GM12878 (cell line): ENCODE results near the gene SUSD1. TPM values are rescaled to one million over a fixed set of nuclear protein-coding genes. Genes with fewer than 3 reads are reported as not detected.

Experiments used
- ATAC-seq: fragments of 200-7000 bp; cut with Tn5 transposase; 3 replicates; pipeline ENCODE4 v1.9.1; 2020; ENCODE audit warnings: mild to moderate bottlenecking, moderate library complexity
- BruUV-seq: library from RNA; stranded (reverse); fragments of 400-500 nt; replicated peaks from 2 replicates; lab custom pipeline; 2021; lab: Mats Ljungman, UMichigan
- CTCF ChIA-PET: fragments of 300-600 bp; sonication (Branson Sonifier 250); formaldehyde crosslinking; extraction: SDS; loops from one replicate; lab custom pipeline; 2021; ENCODE audit warnings: inconsistent platforms; lab: Yijun Ruan, JAX
- POLR2A ChIA-PET: fragments of 350-600 bp; formaldehyde crosslinking; extraction: SDS; loops from one replicate; lab custom pipeline; 2021; ENCODE audit warnings: inconsistent platforms; lab: Charles Lee
- RAD21 ChIA-PET: fragments of 300-600 bp; sonication (Branson Sonifier 250); formaldehyde crosslinking; loops from one replicate; lab custom pipeline; 2023; ENCODE audit warnings: antibody characterized with exemption; ENCODE audit not compliant: unreplicated experiment; lab: Charles Lee
- SMC1A ChIA-PET: fragments of 300-600 bp; sonication (Branson Sonifier 250); formaldehyde crosslinking; loops from one replicate; lab custom pipeline; 2023; ENCODE audit not compliant: unreplicated experiment, uncharacterized antibody; lab: Charles Lee
- DNase-seq: peaks from one replicate; pipeline ENCODE4 v3.0.0-alpha.2; 2011; ENCODE audit warnings: low read depth, low spot score
- FAIRE-seq: peaks from 3 replicates; lab custom pipeline; 2011; peaks lifted over from hg19 to GRCh38; lab: Jason Lieb, UNC
- H2AFZ ChIP-seq: 2 replicates; pipeline ENCODE4 v1.6.0; 2011; ENCODE audit warnings: low read depth, low read length, control low read depth; ENCODE audit not compliant: control insufficient read depth
- H3K27ac ChIP-seq: 2 replicates; pipeline ENCODE4 v1.5.1; 2011; ENCODE audit warnings: control low read depth; ENCODE audit not compliant: control insufficient read depth, insufficient read depth
- H3K27me3 ChIP-seq, 2 experiments: replicated peaks in 1 of 2; 2 replicates each; pipeline versions ENCODE4 v1.6.0 to v1.6.1; 2011; ENCODE audit warnings: low read length in 1 of 2; ENCODE audit not compliant: control insufficient read depth in 2 of 2, insufficient read depth in 2 of 2
- H3K36me3 ChIP-seq, 2 experiments: 2 replicates each; pipeline ENCODE4 v1.5.1; 2011; ENCODE audit warnings: low read length in 1 of 2; ENCODE audit not compliant: control insufficient read depth in 2 of 2, insufficient read depth in 2 of 2
- H3K4me1 ChIP-seq: 2 replicates; pipeline ENCODE4 v1.6.1; 2011; ENCODE audit warnings: mild to moderate bottlenecking, low read length, moderate library complexity, mixed read lengths; ENCODE audit not compliant: control insufficient read depth, insufficient read depth
- H3K4me2 ChIP-seq: 2 replicates; pipeline ENCODE4 v1.6.0; 2011; ENCODE audit warnings: control low read depth; ENCODE audit not compliant: control insufficient read depth, insufficient read depth
- H3K4me3 ChIP-seq: fragments of 200-600 bp; sonication (generic); 2 replicates; pipeline ENCODE4 v1.5.1; 2016
- H3K79me2 ChIP-seq: 2 replicates; pipeline ENCODE4 v1.6.0; 2011; ENCODE audit warnings: low read length; ENCODE audit not compliant: control insufficient read depth, insufficient read depth
- H3K9ac ChIP-seq: 2 replicates; pipeline ENCODE4 v1.8.0; 2011; ENCODE audit warnings: low read length, control low read depth, mixed read lengths; ENCODE audit not compliant: control insufficient read depth, insufficient read depth
- H3K9me3 ChIP-seq: replicated peaks from 3 replicates; pipeline ENCODE4 v1.5.1; 2011; ENCODE audit warnings: mild to moderate bottlenecking, low read length; ENCODE audit not compliant: control insufficient read depth, insufficient read depth
- H4K20me1 ChIP-seq: 2 replicates; pipeline ENCODE4 v1.6.0; 2011; ENCODE audit not compliant: control insufficient read depth, insufficient read depth
- EP300 ChIP-seq, 2 experiments: fragments of 150-350 bp in 1 of 2; IDR thresholded peaks; 2 replicates each; pipeline ENCODE4 v1.6.1; 2011 to 2012; ENCODE audit warnings: low read depth in 2 of 2, low read length in 2 of 2, borderline replicate concordance in 1 of 2, improper control_type of control experiment in 1 of 2, inconsistent platforms in 1 of 2; ENCODE audit not compliant: control insufficient read depth in 1 of 2
- ESRRA ChIP-seq: IDR thresholded peaks from 2 replicates; pipeline ENCODE4 v1.6.1; 2012; ENCODE audit warnings: mild to moderate bottlenecking, low read length, improper control_type of control experiment
- EZH2 ChIP-seq: IDR thresholded peaks from 2 replicates; pipeline ENCODE4 v1.6.1; 2012; ENCODE audit warnings: low read depth, mild to moderate bottlenecking, control low read depth, inconsistent platforms, low read length, borderline replicate concordance; ENCODE audit not compliant: control insufficient read depth
- KAT2A ChIP-seq: conservative IDR thresholded peaks from 2 replicates; pipeline ENCODE4 v1.6.1; 2011; ENCODE audit warnings: low read depth, low read length; ENCODE audit not compliant: control insufficient read depth
- KDM1A ChIP-seq: fragments of 200-600 bp; sonication (generic); IDR thresholded peaks from 2 replicates; pipeline ENCODE4 v1.6.1; 2016; ENCODE audit warnings: borderline replicate concordance
- MXI1 ChIP-seq: fragments of 150-350 bp; IDR thresholded peaks from 2 replicates; pipeline ENCODE4 v1.6.1; 2011; ENCODE audit warnings: low read depth, mild to moderate bottlenecking, inconsistent platforms, low read length, improper control_type of control experiment
- PAX8 ChIP-seq: fragments of 450-650 bp; IDR thresholded peaks from 2 replicates; pipeline ENCODE4 v1.6.1; 2017; ENCODE audit warnings: mild to moderate bottlenecking, moderate library complexity
- PBX3 ChIP-seq: IDR thresholded peaks from 2 replicates; pipeline ENCODE4 v1.6.1; 2011; ENCODE audit warnings: mild to moderate bottlenecking, low read depth, low read length, moderate library complexity; ENCODE audit not compliant: insufficient replicate concordance
- POLR2A ChIP-seq: IDR thresholded peaks from 2 replicates; pipeline ENCODE4 v1.6.1; 2011; ENCODE audit warnings: low read depth, mild to moderate bottlenecking, low read length
- SIN3A ChIP-seq: IDR thresholded peaks from 2 replicates; pipeline ENCODE4 v1.6.1; 2012; ENCODE audit warnings: low read depth, low read length, improper control_type of control experiment
- SKIL ChIP-seq: fragments of 450-650 bp; IDR thresholded peaks from 2 replicates; pipeline ENCODE4 v1.6.1; 2017; ENCODE audit warnings: mild to moderate bottlenecking, low read depth, inconsistent platforms; ENCODE audit not compliant: poor library complexity, severe bottlenecking
- TBL1XR1 ChIP-seq: IDR thresholded peaks from 2 replicates; pipeline ENCODE4 v1.6.1; 2012; ENCODE audit warnings: low read depth, low read length, improper control_type of control experiment
- ZSCAN29 ChIP-seq: fragments of 450-650 bp; IDR thresholded peaks from 2 replicates; pipeline ENCODE4 v1.6.1; 2017; ENCODE audit warnings: mild to moderate bottlenecking, moderate library complexity
- WGBS: methylation state at CpG from one replicate; pipeline ENCODE4 v1.1.6; 2016; ENCODE audit warnings: low lambda C conversion rate; ENCODE audit not compliant: insufficient replicate concordance, insufficient coverage; ENCODE audit errors: missing lambda C conversion rate; 5-methylcytosine and 5-hydroxymethylcytosine counted together
- in situ Hi-C: fragments of 300-500 bp; cut with MboI; formaldehyde crosslinking; loops from 9 replicates; pipeline ENCODE4 v1.14.3; 2018; ENCODE audit warnings: mixed read lengths
- intact Hi-C: fragments of 100-400 bp; cut with micrococcal nuclease; formaldehyde crosslinking; loops from one replicate; pipeline ENCODE4 v1.14.2; 2022; ENCODE audit not compliant: unreplicated experiment
- polyA plus RNA-seq, 11 experiments: library from polyadenylated mRNA; depleted of rRNA in 4 of 11; unstranded in 6 of 11; stranded (reverse) in 5 of 11; fragments of >200 nt; fragmentation: Nextera tagmentation in 4 of 11; fragmentation: Illumina TruSeq in 1 of 11; extraction: Ambion mirVana in 4 of 11; extraction: Trizol in 1 of 11; gene quantifications; 1 replicate in 1 of 11; 2 replicates in 10 of 11; pipeline versions ENCODE4 v1.2.1 to v1.2.3, GENCODE V29; 2011 to 2016; ENCODE audit warnings: inconsistent platforms in 2 of 11, missing spikeins in 2 of 11, low read depth in 1 of 11
- total RNA-seq, 4 experiments: library from RNA; depleted of rRNA in 3 of 4; stranded (reverse); fragments of >200 nt in 3 of 4; fragmentation: Illumina TruSeq in 1 of 4; extraction: Trizol in 1 of 4; gene quantifications; 2 replicates each; pipeline versions ENCODE4 v1.2.1 to v1.2.3, GENCODE V29; 2013 to 2021
- TF ChIP-seq, protein P1 (sequence below): IDR thresholded peaks from 2 replicates; pipeline ENCODE4 v1.6.1; 2012; ENCODE audit warnings: low read depth, low read length, improper control_type of control experiment
- TF ChIP-seq, protein P2 (sequence below): fragments of 450-650 bp; IDR thresholded peaks from 2 replicates; pipeline ENCODE4 v1.6.1; 2014; ENCODE audit warnings: mild to moderate bottlenecking

Gene SUSD1
- total and polyA plus RNA-seq, 10 of the 15 experiments (the other 5 are each of a cell fraction or from before 2014, with no cell fraction given), result 6.7 to 20.8 (median 13.2) TPM

DNA sequence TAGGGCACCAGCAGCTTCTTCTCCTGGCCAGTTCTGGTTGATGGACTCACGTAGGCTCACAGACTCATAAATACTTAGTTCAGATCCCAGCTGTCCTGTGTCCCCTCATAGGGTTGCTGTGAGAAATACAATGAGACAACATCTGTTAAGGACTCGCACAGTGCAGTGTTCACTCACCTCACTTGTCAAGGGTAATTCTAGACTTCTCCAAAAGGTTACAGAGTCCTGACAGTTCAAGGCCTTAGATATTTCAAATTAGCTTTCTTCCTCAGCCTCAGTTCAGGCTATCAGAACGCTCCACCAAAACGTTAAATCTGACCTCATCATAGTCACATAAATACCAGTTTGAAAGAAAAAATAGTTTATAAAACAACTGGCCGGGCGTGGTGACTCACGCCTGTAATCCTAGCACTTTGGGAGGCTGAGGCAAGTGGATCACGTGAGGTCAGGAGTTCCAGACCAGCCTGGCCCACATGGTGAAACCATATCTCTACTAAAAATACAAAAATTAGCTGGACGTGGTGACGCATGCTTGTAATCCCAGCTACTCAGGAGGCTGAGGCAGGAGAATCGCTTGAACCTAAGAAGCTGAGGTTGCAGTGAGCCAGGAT, 172.1 kb downstream of the SUSD1 start:
- POLR2A ChIA-PET, result interaction anchor here (0.6 to 0.9 kb wide), 3 partner anchors 10 to 16 kb away, joined by 3 read pairs; no protein-coding TSS in a partner anchor
- 97% methylated on average over 11 of the region's 11 CpGs for WGBS
- in situ Hi-C loops (loop anchor here (25.0 kb wide), 1 partner anchor 1866 kb away; no protein-coding TSS in a partner anchor), intact Hi-C loops (no loop called here)
- Histone ChIP-seq H3K9me3 (no peaks in the 10 kb centered on the region), H3K27ac (no peak overlapping the region), H3K9ac (no peak overlapping the region), H3K4me1 (peaks cover 28% of the 10 kb centered on the region), H4K20me1 (no peaks in the 10 kb centered on the region), H3K36me3 (no peaks in the 10 kb centered on the region), H3K79me2 (no peaks in the 10 kb centered on the region), H3K27me3 (no peaks in the 10 kb centered on the region), H3K4me3 (no peak overlapping the region), H2AFZ (no peak overlapping the region), H3K4me2 (no peak overlapping the region)
- TF ChIP-seq POLR2A (no peak), EZH2 (no peak), PBX3 (no peak), TBL1XR1 (no peak), MXI1 (no peak), SIN3A (no peak), KAT2A (no peak), EP300 (IDR thresholded peaks at IDR 0.05; ENCODE audit: borderline replicate concordance in 1 of 2, control insufficient read depth in 1 of 2, low read depth in 2 of 2, low read length in 2 of 2) (no peak), SKIL (no peak), ESRRA (no peak), PAX8 (no peak), KDM1A (no peak), ZSCAN29 (no peak)
- TF ChIP-seq, protein P1, sequence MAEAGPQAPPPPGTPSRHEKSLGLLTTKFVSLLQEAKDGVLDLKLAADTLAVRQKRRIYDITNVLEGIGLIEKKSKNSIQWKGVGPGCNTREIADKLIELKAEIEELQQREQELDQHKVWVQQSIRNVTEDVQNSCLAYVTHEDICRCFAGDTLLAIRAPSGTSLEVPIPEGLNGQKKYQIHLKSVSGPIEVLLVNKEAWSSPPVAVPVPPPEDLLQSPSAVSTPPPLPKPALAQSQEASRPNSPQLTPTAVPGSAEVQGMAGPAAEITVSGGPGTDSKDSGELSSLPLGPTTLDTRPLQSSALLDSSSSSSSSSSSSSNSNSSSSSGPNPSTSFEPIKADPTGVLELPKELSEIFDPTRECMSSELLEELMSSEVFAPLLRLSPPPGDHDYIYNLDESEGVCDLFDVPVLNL, result no peak
- TF ChIP-seq, protein P2, sequence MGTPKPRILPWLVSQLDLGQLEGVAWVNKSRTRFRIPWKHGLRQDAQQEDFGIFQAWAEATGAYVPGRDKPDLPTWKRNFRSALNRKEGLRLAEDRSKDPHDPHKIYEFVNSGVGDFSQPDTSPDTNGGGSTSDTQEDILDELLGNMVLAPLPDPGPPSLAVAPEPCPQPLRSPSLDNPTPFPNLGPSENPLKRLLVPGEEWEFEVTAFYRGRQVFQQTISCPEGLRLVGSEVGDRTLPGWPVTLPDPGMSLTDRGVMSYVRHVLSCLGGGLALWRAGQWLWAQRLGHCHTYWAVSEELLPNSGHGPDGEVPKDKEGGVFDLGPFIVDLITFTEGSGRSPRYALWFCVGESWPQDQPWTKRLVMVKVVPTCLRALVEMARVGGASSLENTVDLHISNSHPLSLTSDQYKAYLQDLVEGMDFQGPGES, result no peak
- RAD21 ChIA-PET, result interaction anchor here (1.0 to 4.8 kb wide), 4 partner anchors 10 to 107 kb away, joined by 3 to 43 read pairs (median 5); no protein-coding TSS in a partner anchor
- DNase-seq (no peak), FAIRE-seq (no peak), ATAC-seq (no peak)
- BruUV-seq, result no TSS peak
- SMC1A ChIA-PET, result interaction anchor here (0.6 to 8.8 kb wide), 8 partner anchors 9 to 71 kb away, joined by 3 to 69 read pairs (median 4); no protein-coding TSS in a partner anchor
- CTCF ChIA-PET, result interaction anchor here (0.7 to 1.7 kb wide), 3 partner anchors 9 to 11 kb away, joined by 3 to 6 read pairs (median 3); no protein-coding TSS in a partner anchor
